DOHH2 (cell line): Measurements from ENCODE around the gene CPA2.

Experiments
- EZH2phosphoT487 ChIP-seq: fragments of 200-600 bp; sonication (generic); IDR thresholded peaks from 2 replicates; pipeline ENCODE4 v1.6.1; 2017; ENCODE audit warnings: borderline replicate concordance, mild to moderate bottlenecking, antibody characterized with exemption, low read length, moderate library complexity, mixed read lengths
- TF ChIP-seq, protein P1 (sequence below): fragments of 200-600 bp; sonication (generic); IDR thresholded peaks from one replicate; pipeline ENCODE4 v1.5.1; 2014; ENCODE audit warnings: antibody characterized with exemption, mild to moderate bottlenecking, low read depth, low read length; ENCODE audit not compliant: poor library complexity, severe bottlenecking

DNA sequence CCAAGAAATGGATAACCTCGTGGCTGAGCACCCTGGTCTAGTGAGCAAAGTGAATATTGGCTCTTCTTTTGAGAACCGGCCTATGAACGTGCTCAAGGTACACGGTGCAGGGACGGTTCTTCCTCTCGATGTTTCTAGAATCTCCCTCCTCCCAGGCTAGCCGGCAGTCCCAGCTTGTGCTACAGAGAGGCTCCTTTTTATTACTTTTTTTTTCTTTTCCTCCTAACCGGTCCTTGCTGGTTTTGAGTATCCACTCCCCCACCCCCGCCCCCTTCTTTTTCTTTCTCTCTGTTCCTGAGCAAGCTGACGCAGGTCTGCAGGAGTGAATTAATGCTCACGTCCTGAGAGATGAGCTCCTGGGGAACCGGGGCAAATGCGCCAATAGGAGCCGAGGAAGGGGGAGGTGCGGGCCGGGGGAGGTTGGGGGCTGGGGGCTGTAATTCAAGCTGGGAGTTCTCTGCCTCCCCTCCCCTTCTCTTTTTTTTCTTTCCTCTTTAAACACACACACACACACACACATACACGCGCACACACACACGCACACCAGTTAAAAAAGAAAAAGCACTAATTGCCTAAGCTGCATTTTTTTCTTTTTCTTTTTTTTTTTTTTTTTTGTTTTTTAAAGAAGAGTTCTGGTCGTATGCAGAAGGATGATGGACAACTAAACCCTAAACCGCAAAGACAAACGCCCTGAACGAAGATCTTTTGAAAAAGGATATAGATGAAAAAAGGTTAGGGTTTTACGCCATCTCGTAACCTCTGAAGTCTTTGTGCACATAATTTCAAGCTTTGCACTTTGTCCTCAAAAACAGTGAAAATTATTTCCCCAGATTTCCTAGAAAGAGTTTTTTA, 6.6 kb downstream of the CPA2 start:
- TF ChIP-seq, protein P1, sequence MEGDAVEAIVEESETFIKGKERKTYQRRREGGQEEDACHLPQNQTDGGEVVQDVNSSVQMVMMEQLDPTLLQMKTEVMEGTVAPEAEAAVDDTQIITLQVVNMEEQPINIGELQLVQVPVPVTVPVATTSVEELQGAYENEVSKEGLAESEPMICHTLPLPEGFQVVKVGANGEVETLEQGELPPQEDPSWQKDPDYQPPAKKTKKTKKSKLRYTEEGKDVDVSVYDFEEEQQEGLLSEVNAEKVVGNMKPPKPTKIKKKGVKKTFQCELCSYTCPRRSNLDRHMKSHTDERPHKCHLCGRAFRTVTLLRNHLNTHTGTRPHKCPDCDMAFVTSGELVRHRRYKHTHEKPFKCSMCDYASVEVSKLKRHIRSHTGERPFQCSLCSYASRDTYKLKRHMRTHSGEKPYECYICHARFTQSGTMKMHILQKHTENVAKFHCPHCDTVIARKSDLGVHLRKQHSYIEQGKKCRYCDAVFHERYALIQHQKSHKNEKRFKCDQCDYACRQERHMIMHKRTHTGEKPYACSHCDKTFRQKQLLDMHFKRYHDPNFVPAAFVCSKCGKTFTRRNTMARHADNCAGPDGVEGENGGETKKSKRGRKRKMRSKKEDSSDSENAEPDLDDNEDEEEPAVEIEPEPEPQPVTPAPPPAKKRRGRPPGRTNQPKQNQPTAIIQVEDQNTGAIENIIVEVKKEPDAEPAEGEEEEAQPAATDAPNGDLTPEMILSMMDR, result no peak
- no peak for TF ChIP-seq EZH2phosphoT487
